C4-2B (cell line): ENCODE data around the gene ASB9.

Source experiments
- H3K27ac ChIP-seq: fragments of 450-650 bp; 2 replicates; pipeline ENCODE4 v1.5.1; 2017
- CTCF ChIP-seq: fragments of 450-650 bp; conservative IDR thresholded peaks from 2 replicates; pipeline ENCODE4 v1.5.1; 2017; ENCODE audit warnings: mild to moderate bottlenecking
- ZFX ChIP-seq: fragments of 450-650 bp; IDR thresholded peaks from 2 replicates; pipeline ENCODE4 v1.6.1; 2017

Gene ASB9

GRCh38 chrX:15217161-15217560 lies 52.7 kb downstream of the ASB9 start:
- H3K27ac ChIP-seq = no peak overlapping the region
- TF ChIP-seq ZFX = no peak
- no peak for TF ChIP-seq CTCF

GRCh38 chrX:15216280-15216679 lies 53.6 kb downstream of the ASB9 start:
- TF ChIP-seq CTCF (no peak), ZFX (no peak)
- H3K27ac ChIP-seq = no peak overlapping the region

GRCh38 chrX:15215366-15215765 lies 54.5 kb downstream of the ASB9 start:
- no peak for TF ChIP-seq CTCF
- no peak for TF ChIP-seq ZFX
- no peak overlapping the region for H3K27ac ChIP-seq

GRCh38 chrX:15214588-15214987 lies 55.3 kb downstream of the ASB9 start:
- TF ChIP-seq ZFX = no peak
- no peak for TF ChIP-seq CTCF
- H3K27ac ChIP-seq = no peak overlapping the region

- H3K27ac ChIP-seq = no peak overlapping the region
- TF ChIP-seq ZFX (no peak), CTCF (no peak)
Measured at GRCh38 chrX:15209096-15209495, 60.8 kb downstream of the ASB9 start.

- TF ChIP-seq ZFX (no peak), CTCF (no peak)
- H3K27ac ChIP-seq = no peak overlapping the region
Measured at GRCh38 chrX:15207994-15208393, 61.9 kb downstream of the ASB9 start.

- H3K27ac ChIP-seq = no peak overlapping the region
- TF ChIP-seq ZFX (no peak), CTCF (no peak)
Measured at GRCh38 chrX:15207384-15207783, 62.5 kb downstream of the ASB9 start.
